Panc1 (cell line): Measurements from ENCODE around the gene CACNA2D3.

ENCODE experiments used
- CTCF ChIP-seq: fragments of 450-650 bp; IDR thresholded peaks from 2 replicates; pipeline ENCODE4 v1.5.1; 2017; ENCODE audit warnings: mild to moderate bottlenecking
- POLR2AphosphoS5 ChIP-seq: IDR thresholded peaks from 2 replicates; pipeline ENCODE4 v1.6.1; 2012; ENCODE audit warnings: mild to moderate bottlenecking, low read depth, low read length, moderate library complexity
- SIN3A ChIP-seq: IDR thresholded peaks from 2 replicates; pipeline ENCODE4 v1.6.1; 2012; ENCODE audit warnings: low read depth, mild to moderate bottlenecking, low read length, moderate library complexity, borderline replicate concordance; ENCODE audit not compliant: insufficient read depth
- TCF7L2 ChIP-seq: IDR thresholded peaks from 2 replicates; pipeline ENCODE4 v1.6.1; 2011; ENCODE audit warnings: mild to moderate bottlenecking, low read depth, low read length, inconsistent platforms

- TF ChIP-seq CTCF (no peak), TCF7L2 (no peak), POLR2AphosphoS5 (no peak), SIN3A (no peak)
Measured at GRCh38 chr3:54533856-54534255, 411.5 kb downstream of the CACNA2D3 start.
